A549 treated with DMSO at 1 μM for 4 hours (cell line): ENCODE results near the gene TANC1. TPM values are rescaled to one million over a fixed set of nuclear protein-coding genes. Genes with fewer than 3 reads are reported as not detected.

Experiments
- total RNA-seq: library from RNA; stranded (reverse); fragments of 200-300 nt; extraction: Qiagen RNA extraction; gene quantifications from 5 replicates; pipeline ENCODE4 v1.2.3, GENCODE V29; 2022; ENCODE audit warnings: low read depth

Gene TANC1
- 8.7 to 10.9 TPM (median 10.3 TPM) in 5 replicates for total RNA-seq

DNA sequence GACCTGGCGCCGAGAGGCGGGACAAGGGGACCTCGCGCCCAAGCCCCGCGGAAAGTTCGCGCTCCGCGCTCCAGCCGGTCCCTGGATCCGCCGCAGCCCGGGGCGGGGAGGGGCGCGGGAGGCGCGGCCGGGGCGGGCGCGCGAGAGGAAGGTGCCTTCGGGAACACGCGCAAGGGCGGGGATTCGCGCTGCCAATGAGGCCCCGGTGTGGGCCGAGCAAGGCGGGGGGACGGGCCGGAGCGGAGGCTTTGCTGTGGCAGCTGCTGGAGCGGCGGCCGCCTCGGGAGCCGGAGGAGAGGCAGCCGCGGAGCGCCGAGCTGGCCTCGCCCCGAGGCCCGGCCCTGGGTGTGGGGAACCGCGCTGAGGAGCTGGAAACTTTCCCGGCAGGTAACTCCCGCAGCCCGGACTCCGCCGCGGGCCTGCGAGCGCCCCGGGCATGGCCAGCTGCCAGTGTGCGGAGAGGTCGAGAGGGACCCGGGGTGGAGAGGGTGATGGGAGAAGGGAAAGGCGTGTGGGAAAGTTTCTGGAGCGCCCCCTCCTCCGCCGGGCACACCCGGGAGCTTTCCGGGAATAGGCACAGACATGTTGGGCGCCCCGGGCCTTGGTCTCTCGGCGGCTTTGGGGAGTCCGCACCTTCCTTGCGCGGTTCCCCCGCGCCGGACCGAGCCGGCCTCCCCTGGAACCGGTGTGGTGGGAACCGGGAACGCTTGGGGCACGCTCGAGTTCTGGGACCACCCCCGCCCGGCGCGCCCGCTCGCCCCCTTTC lies at the start of gene TANC1:
Gene TANC1, plus strand, starts transcription at position 245 of the 766 bp plus-strand sequence. CDS start 97,271 bp downstream, outside the sequence.

Other genes with a start within 250 kb of the TANC1 start
- not detected in 5 replicates for gene DAPL1, start 173.3 kb upstream of the TANC1 start, total RNA-seq